ENCODE results near the gene XPNPEP3. TPM values are rescaled to one million over a fixed set of nuclear protein-coding genes. Genes with fewer than 3 reads are reported as not detected.
"Not testable (repeated sequence)": the region's sequence is repeated elsewhere in the genome, so short reads cannot be mapped to it uniquely, and the experiment has no call there.

The XPNPEP3 gene
- total and polyA plus RNA-seq, 10 donors = 3.2 to 22.7 (median 12.7) TPM

GRCh38 chr22:40819599-40820140, 37.3 kb upstream of the XPNPEP3 start:
- WGBS, 5 donors = 2 to 6% (median 3%) methylated on average over 4 of the region's 4 CpGs
- intact Hi-C loops (cut with DNase I; ENCODE audit: low total_unique reads) = no loop called here
- DNase-seq = no peak
- peak overlapping the region in 7 of 8 donors; percentile 64 to 89 (median 84) for H3K27ac ChIP-seq
- no peaks in the 10 kb centered on the region for H3K9me3 ChIP-seq
- H3K27me3 ChIP-seq (replicated peaks in 1 of 7) = no peaks in the 10 kb centered on the region
- H3K4me3 ChIP-seq = peak overlapping the region; percentile 86 to 99 (median 98)
- peaks cover 17 to 49% (median 28%) of the 10 kb centered on the region in 6 donors for H3K4me1 ChIP-seq
- no peak for TF ChIP-seq POLR2AphosphoS5 (IDR thresholded peaks at IDR 0.05)
- no peak for TF ChIP-seq CTCF (IDR thresholded peaks at IDR 0.05 in 8 of 11, conservative IDR thresholded peaks at IDR 0.05 in 3 of 11)
- no peak for TF ChIP-seq POLR2A (IDR thresholded peaks at IDR 0.05)
- H3K36me3 ChIP-seq = peaks cover 0 to 31% (median 13%) of the 10 kb centered on the region in 6 donors

DNA sequence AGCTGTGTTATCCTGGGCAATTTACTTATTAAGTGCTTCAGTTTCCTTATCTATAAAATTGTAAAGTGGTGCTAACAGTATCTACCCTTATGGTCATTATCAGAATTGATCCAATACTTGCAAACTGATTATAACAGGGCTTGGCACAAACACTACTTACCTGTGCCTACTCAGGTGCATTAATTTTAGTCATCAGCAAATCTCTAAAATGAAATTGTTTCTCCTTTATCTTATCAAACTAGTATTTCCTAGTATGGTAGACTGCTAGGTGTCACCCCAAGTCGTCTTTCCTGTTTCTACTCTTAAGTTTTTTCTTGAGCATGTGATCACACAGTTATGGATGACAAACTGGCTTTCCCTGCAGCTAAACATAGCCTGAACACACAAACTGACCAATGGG, 33.5 kb upstream of the XPNPEP3 start:
- Histone ChIP-seq H3K9me3 (no peaks in the 10 kb centered on the region), H3K27ac (no peak overlapping the region), H3K27me3 (replicated peaks in 1 of 7) (no peaks in the 10 kb centered on the region), H3K4me3 (no peak overlapping the region), H3K4me1 (peaks cover 0 to 15% (median 10%) of the 10 kb centered on the region in 6 donors), H3K36me3 (peaks cover 0 to 64% (median 40%) of the 10 kb centered on the region in 6 donors)
- TF ChIP-seq POLR2A (IDR thresholded peaks at IDR 0.05) = no peak
- no peak for TF ChIP-seq POLR2AphosphoS5 (IDR thresholded peaks at IDR 0.05)
- TF ChIP-seq CTCF (IDR thresholded peaks at IDR 0.05 in 8 of 11, conservative IDR thresholded peaks at IDR 0.05 in 3 of 11) = no peak
- 69 to 91% (median 81%) methylated on average over 1 of the region's 1 CpG for WGBS, 5 donors
- intact Hi-C loops (cut with DNase I; ENCODE audit: low total_unique reads) = no loop called here
- no peak for DNase-seq

DNA sequence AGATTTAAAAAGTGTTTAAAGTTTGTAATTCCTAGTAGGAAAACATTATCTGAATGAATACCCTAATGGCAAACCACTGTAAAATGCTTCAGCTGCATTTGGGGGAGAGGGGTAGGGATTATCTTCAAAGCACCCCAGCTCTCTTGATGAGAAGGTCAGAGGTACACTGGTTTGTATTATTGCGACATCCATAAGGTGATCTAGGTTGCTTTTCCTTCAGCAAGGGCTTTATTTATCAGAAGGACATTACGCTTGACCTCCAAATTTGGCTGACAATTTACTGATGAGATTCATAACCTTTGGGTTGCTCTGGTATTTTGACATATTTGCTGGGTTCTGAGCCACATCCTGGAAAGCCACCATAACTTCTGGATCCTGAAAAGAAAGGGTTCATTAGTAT, 30.7 kb upstream of the XPNPEP3 start:
- H3K36me3 ChIP-seq = peaks cover 0 to 92% (median 67%) of the 10 kb centered on the region in 6 donors
- H3K4me1 ChIP-seq; DNase-seq; H3K27ac ChIP-seq; intact Hi-C loops (cut with DNase I; ENCODE audit: low total_unique reads); H3K9me3 ChIP-seq; H3K27me3 ChIP-seq (replicated peaks in 1 of 7); H3K4me3 ChIP-seq: not testable (repeated sequence)
- 95 to 100% (median 97%) methylated on average over 2 of the region's 2 CpGs for WGBS, 5 donors

GRCh38 chr22:40826984-40827741, 29.8 kb upstream of the XPNPEP3 start:
- H3K27me3 ChIP-seq (replicated peaks in 1 of 7) = no peaks in the 10 kb centered on the region
- no peak for DNase-seq
- no peak overlapping the region for H3K27ac ChIP-seq
- H3K36me3 ChIP-seq = peaks cover 0 to 100% (median 75%) of the 10 kb centered on the region in 6 donors
- no peaks in the 10 kb centered on the region for H3K9me3 ChIP-seq
- no peak overlapping the region for H3K4me3 ChIP-seq
- TF ChIP-seq POLR2A (IDR thresholded peaks at IDR 0.05) = no peak
- no peak for TF ChIP-seq POLR2AphosphoS5 (IDR thresholded peaks at IDR 0.05)
- no peak for TF ChIP-seq CTCF (IDR thresholded peaks at IDR 0.05 in 8 of 11, conservative IDR thresholded peaks at IDR 0.05 in 3 of 11)
- intact Hi-C loops (cut with DNase I; ENCODE audit: low total_unique reads) = no loop called here
- no peaks in the 10 kb centered on the region for H3K4me1 ChIP-seq
- 92 to 96% (median 94%) methylated on average over 7 of the region's 7 CpGs for WGBS, 5 donors

Measured in spleen (tissue), 11 donors.